ENCODE results near the gene SPRED1.

The SPRED1 gene

GRCh38 chr15:38242055-38242454 lies 10.6 kb upstream of the SPRED1 start (continued):
- TF ChIP-seq BCL11A (tag by site-specific recombination; IDR thresholded peaks at IDR 0.05; ENCODE audit: low read depth), result no peak
- no peak for TF ChIP-seq ZBTB8A (tag by site-specific recombination; IDR thresholded peaks at IDR 0.05)
- no peak for TF ChIP-seq SCRT2 (tag by site-specific recombination; IDR thresholded peaks at IDR 0.05)
- TF ChIP-seq ZNF670 (tag by site-specific recombination; IDR thresholded peaks at IDR 0.05; ENCODE audit: low read depth), result no peak
- no peak for TF ChIP-seq ZNF791 (tag by site-specific recombination; IDR thresholded peaks at IDR 0.05)
- TF ChIP-seq KLF9 (tag by site-specific recombination; IDR thresholded peaks at IDR 0.05; ENCODE audit: low read depth), result no peak
- no peak for TF ChIP-seq ZNF658 (tag by site-specific recombination; IDR thresholded peaks at IDR 0.05)
- TF ChIP-seq ZNF214 (tag by site-specific recombination; IDR thresholded peaks at IDR 0.05; ENCODE audit: borderline replicate concordance), result no peak
- no peak for TF ChIP-seq GFI1B (tag by site-specific recombination; IDR thresholded peaks at IDR 0.05)
- TF ChIP-seq ZSCAN5A (tag by site-specific recombination; IDR thresholded peaks at IDR 0.05), result no peak

GRCh38 chr15:38243278-38244055 lies 9.2 kb upstream of the SPRED1 start:
- Histone ChIP-seq H3K27ac (ENCODE audit: extremely low read depth, low read depth, low read length) (no peak overlapping the region), H3K4me1 (ENCODE audit: control insufficient read depth, insufficient read depth, low read length) (no peaks in the 10 kb centered on the region), H3K9me3 (ENCODE audit: control insufficient read depth, insufficient read depth, low read depth, low read length) (no peaks in the 10 kb centered on the region), H3K4me3 (ENCODE audit: low read depth, low read length) (no peak overlapping the region), H3K36me3 (ENCODE audit: control insufficient read depth in 2 of 2, insufficient read depth in 1 of 2, low read length in 2 of 2) (no peaks in the 10 kb centered on the region)
- CTCF ChIA-PET, result interaction anchor here (0.7 kb wide), 1 partner anchor 92 kb away, joined by 4 read pairs; no protein-coding TSS in a partner anchor
- POLR2A ChIA-PET, result interaction anchor here (0.6 to 1.1 kb wide), 2 partner anchors 9 to 76 kb away, joined by 3 read pairs; partner anchors contain the start of gene SPRED1
- TF ChIP-seq ZNF239 (tag by site-specific recombination; IDR thresholded peaks at IDR 0.05), result no peak
- no peak for TF ChIP-seq ZNF624 (tag by site-specific recombination; IDR thresholded peaks at IDR 0.05)
- TF ChIP-seq ZSCAN16 (tag by site-specific recombination; IDR thresholded peaks at IDR 0.05), result no peak
- TF ChIP-seq ZNF148 (tag by site-specific recombination; IDR thresholded peaks at IDR 0.05; ENCODE audit: borderline replicate concordance), result no peak
- TF ChIP-seq ZNF843 (tag by site-specific recombination; IDR thresholded peaks at IDR 0.05), result no peak
- TF ChIP-seq ZNF692 (tag by site-specific recombination; IDR thresholded peaks at IDR 0.05), result no peak
- TF ChIP-seq ATF2 (tag by site-specific recombination; IDR thresholded peaks at IDR 0.05; ENCODE audit: low read depth), result no peak
- no peak for TF ChIP-seq ZNF560 (tag by site-specific recombination; IDR thresholded peaks at IDR 0.05; ENCODE audit: borderline replicate concordance)
- TF ChIP-seq TRIM28 (IDR thresholded peaks at IDR 0.05; ENCODE audit: borderline replicate concordance, low read length), result no peak
- no peak for TF ChIP-seq ZEB2 (tag by site-specific recombination; IDR thresholded peaks at IDR 0.05)
- TF ChIP-seq ZNF747 (tag by site-specific recombination; IDR thresholded peaks at IDR 0.05), result no peak
- no peak for TF ChIP-seq ZNF514 (tag by site-specific recombination; IDR thresholded peaks at IDR 0.05)
- no peak for TF ChIP-seq ZNF302 (tag by site-specific recombination; IDR thresholded peaks at IDR 0.05; ENCODE audit: low read depth)
- no peak for TF ChIP-seq ZNF488 (tag by site-specific recombination; IDR thresholded peaks at IDR 0.05)
- TF ChIP-seq CTCF (tag by site-specific recombination; IDR thresholded peaks at IDR 0.05), result no peak
- no peak for TF ChIP-seq ZNF580 (tag by site-specific recombination; IDR thresholded peaks at IDR 0.05)
